ENCODE measurements around the gene GAK. TPM values are rescaled to one million over a fixed set of nuclear protein-coding genes. Genes with fewer than 3 reads are reported as not detected.
"Not testable (repeated sequence)": the region's sequence is repeated elsewhere in the genome, so short reads cannot be mapped to it uniquely, and the experiment has no call there.

Gene GAK
- total RNA-seq: 10 to 100 TPM; 82.9 to 88.0 TPM

DNA sequence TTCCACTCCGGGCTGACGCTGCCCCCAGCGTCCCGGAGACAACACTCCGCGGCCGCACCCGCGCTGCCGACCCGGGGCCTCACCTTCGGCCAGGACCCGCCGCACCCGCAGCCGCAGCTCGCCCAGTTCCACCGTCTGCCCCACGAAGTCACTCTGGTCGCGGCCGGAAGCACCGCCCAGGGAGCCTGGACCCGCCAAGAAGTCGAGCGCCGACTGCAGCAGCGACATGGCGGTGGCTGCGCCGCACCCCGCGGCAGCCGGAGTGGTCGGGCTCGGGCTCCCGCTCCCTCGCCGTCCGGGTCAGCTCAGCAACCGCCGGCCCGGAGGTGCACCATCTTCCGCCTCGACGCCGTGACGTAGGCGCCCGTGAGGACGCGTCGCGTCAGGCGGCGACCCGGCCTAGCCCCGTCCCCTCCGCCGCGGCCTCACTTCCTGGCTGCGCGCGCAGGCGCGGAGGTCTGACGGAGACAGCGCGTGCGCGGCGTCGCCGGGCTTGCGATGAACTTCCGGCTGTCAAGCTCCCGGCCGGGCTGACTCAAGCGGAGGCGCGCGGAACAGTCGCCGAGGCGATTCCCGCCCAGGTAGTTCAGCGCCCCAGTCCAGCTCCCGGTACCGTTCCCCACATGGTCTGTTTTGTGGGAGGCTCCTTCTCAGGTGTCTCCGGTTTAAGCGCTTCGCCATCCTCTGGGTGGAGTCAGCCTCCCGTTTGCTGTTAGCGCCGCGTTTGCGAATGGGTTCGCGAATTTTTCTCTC, at the start of gene GAK, which contains the start of gene TMEM175:
TSS of gene GAK (minus strand) at position 357 of the 753 bp plus-strand sequence. CDS start at position 228, 129 bp downstream.
TSS of gene TMEM175 (plus strand) at position 501 of the 753 bp plus-strand sequence. CDS start 15,280 bp downstream, outside the sequence.
- CTCF ChIA-PET: interaction anchor here (0.6 to 2.7 kb wide), 7 partner anchors 9 to 908 kb away, joined by 3 to 8 read pairs (median 4); no protein-coding TSS in a partner anchor
- H3K4me3 Mint-ChIP-seq: peak within 1 kb of the TSS; percentile 87
- H3K4me1 Mint-ChIP-seq: peaks cover 29% of the 10 kb centered on the region

DNA sequence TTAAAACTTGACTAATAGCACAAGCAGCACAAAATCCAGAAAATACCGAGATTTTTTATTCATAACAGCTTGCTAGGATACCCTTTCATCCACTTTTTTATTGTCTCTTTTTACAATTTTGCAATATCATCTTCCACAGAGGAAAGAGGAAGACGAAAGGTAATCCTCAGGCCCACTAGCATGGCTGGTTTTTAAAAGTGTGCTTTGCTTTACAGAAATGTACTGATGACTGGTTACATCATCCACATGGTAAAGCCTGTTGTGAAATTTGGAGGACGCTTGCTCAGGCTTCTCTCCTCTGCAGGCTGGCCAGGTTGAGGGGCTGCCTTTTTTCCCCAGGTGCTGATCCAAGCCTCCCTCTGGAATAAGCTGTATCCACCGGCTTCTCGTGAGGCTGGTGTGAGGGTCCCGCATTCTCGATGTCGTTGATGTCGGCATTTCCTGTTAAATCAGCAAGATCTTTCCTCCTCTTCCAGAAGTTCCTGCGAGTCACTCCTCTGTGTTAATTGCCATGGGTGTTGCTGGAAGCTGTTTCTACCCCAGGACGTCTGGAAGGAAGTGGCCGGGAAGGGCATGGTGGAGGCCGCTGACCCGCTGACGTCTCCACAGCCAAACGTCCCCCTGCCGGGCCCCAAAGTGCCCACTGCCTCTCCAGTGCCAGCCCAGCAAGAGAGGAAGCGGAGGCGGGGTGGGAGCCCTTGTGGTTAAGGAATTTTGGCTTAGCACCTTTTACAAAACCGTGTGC, 47.0 kb upstream of the GAK start:
- no peak overlapping the region for H3K4me3 Mint-ChIP-seq
- intact Hi-C loops (cut with DNase I, micrococcal nuclease): no loop called here
- no peaks in the 10 kb centered on the region for H3K9me3 Mint-ChIP-seq (ENCODE audit: low read depth)
- H3K4me1 Mint-ChIP-seq: no peaks in the 10 kb centered on the region
- no peaks in the 10 kb centered on the region for H3K36me3 Mint-ChIP-seq (ENCODE audit: low read depth)
- no peak overlapping the region for H3K27ac Mint-ChIP-seq
- CTCF ChIA-PET: no interaction called here
- no peaks in the 10 kb centered on the region for H3K27me3 Mint-ChIP-seq
- no peak for ATAC-seq
- POLR2A ChIA-PET: no interaction called here
- DNase-seq: no peak

More for the DNA sequence above, at the start of gene GAK, which contains the start of gene TMEM175:
- peak; percentile 98 for DNase-seq
- no peaks in the 10 kb centered on the region for H3K9me3 Mint-ChIP-seq (ENCODE audit: low read depth)
- H3K27me3 Mint-ChIP-seq: no peaks in the 10 kb centered on the region
- H3K36me3 Mint-ChIP-seq (ENCODE audit: low read depth): no peaks in the 10 kb centered on the region
- peak within 1 kb of the TSS; percentile 89 for H3K27ac Mint-ChIP-seq
- POLR2A ChIA-PET: interaction anchor here (0.5 to 1.7 kb wide), 5 partner anchors 41 to 989 kb away, joined by 3 to 5 read pairs (median 4); partner anchors contain the start of gene DGKQ
- ATAC-seq: peak; percentile 95
- intact Hi-C loops (cut with DNase I, micrococcal nuclease): loop anchor here (1.0 to 5.0 kb wide), 16 partner anchors 41 to 939 kb away; partner anchors contain the start of genes ATP5ME (in 1 of the 2), CTBP1 (in 1 of the 2), DGKQ (in 1 of the 2) and IDUA (in 1 of the 2)

DNA sequence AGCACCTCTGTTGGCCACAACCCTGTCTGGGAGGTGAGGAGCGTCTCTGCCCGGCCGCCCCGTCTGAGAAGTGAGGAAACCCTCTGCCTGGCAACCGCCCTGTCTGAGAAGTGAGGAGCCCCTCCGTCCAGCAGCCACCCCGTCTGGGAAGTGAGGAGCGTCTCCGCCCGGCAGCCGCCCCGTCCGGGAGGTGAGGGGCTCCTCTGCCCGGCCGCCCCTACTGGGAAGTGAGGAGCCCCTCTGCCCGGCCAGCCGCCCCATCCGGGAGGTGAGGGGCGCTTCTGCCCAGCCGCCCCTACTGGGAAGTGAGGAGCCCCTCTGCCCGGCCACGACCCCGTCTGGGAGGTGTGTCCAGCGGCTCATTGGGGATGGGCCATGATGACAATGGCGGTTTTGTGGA, 43.9 kb upstream of the GAK start:
- ATAC-seq; H3K4me1 Mint-ChIP-seq; H3K4me3 Mint-ChIP-seq; H3K27me3 Mint-ChIP-seq; intact Hi-C loops (cut with DNase I, micrococcal nuclease); DNase-seq; POLR2A ChIA-PET; H3K27ac Mint-ChIP-seq; CTCF ChIA-PET; H3K9me3 Mint-ChIP-seq (ENCODE audit: low read depth); H3K36me3 Mint-ChIP-seq (ENCODE audit: low read depth): not testable (repeated sequence)

DNA sequence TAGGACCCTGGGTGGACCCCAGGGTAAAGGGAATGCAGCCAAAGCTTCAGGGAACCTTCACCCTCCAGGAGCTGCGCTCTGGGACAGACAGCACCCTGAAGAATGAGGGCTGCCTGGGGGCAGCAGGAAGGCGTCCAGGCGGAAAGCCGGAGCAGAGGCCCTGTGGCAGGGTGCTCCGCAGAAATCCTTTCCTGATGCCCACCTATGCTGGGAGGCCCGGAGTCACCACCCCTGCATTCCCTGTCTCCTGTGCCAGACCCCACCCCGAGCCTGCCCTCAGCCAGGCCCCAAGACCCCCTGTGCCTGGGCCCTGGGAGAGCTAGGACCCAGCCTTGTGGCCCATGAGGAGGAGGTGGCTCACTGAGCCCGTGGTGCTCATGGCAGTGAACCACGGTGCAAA, 42.6 kb upstream of the GAK start:
- DNase-seq (no peak), ATAC-seq (no peak)
- Mint-ChIP-seq H3K36me3 (ENCODE audit: low read depth) (no peaks in the 10 kb centered on the region), H3K27ac (no peak overlapping the region), H3K4me3 (no peak overlapping the region), H3K27me3 (no peaks in the 10 kb centered on the region), H3K4me1 (peaks cover 6% of the 10 kb centered on the region), H3K9me3 (ENCODE audit: low read depth) (no peaks in the 10 kb centered on the region)
- POLR2A ChIA-PET: no interaction called here
- CTCF ChIA-PET: interaction anchor here (0.5 kb wide), 1 partner anchor 79 kb away, joined by 3 read pairs; no protein-coding TSS in a partner anchor
- intact Hi-C loops (cut with DNase I, micrococcal nuclease): no loop called here

DNA sequence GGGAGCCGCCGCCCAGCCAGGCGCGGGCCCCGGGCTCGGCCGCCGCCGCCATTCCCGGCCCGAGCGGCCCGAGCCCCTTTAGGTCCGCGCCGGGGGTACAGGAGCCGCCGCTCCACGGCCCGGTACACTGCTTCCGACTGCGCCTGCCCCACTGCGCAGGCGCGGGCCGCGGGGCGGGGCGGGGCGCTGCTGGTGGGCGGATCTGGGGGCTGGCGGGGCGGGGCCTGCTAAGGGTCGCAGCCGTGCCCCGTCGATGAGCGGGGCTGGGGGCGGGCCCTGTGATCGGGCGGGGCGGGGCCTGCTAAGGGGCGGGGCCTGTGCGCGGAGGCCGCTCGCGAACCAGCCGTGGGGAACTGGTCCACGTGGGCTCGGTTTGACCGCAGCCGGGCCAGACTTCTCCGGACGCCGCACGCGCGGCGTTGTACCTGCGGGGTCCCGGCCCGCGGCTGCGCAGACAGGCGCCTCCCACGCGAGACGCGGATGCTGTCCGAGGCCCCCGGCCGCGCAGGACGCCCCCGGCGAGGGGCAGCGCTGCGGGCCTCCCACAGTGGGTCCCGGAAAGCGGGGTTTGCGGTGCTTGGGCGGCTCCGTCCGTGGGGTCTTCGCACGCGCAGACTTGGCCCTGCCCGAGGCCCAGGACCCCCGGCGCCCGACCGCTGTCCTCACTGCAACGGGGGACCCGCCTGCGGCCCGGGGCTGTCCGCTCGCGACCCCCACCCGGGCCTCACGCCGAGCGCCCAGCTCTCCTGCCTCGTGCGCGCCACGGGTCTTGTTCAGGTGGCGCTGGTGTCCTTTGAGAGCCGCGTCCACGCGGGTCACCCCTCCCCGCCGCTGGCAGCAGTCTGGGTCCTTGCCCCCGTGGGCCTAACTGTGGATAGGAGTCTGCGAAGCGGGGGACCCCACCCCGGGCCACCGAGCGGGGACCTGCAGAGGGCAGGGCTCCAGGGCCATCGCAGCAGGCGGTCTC, 41.6 kb upstream of the GAK start, which contains the start of gene DGKQ:
TSS of gene DGKQ (minus strand) at position 139 of the 967 bp plus-strand sequence. CDS start at position 52, 87 bp downstream.
- Mint-ChIP-seq H3K36me3 (ENCODE audit: low read depth) (no peaks in the 10 kb centered on the region), H3K4me3 (peak within 1 kb of the TSS; percentile 58), H3K9me3 (ENCODE audit: low read depth) (no peaks in the 10 kb centered on the region), H3K27ac (no peak within 1 kb of the TSS), H3K27me3 (no peaks in the 10 kb centered on the region), H3K4me1 (peaks cover 6% of the 10 kb centered on the region)
- intact Hi-C loops (cut with DNase I, micrococcal nuclease): loop anchor here (1.0 kb wide), 11 partner anchors 12 to 606 kb away; partner anchors contain the start of genes FGFRL1 (in 1 of the 2), GAK (in 1 of the 2), PCGF3 (in 1 of the 2) and TMEM175 (in 1 of the 2)
- ChIA-PET POLR2A (interaction anchor here (1.6 kb wide), 1 partner anchor 41 kb away, joined by 5 read pairs; the partner anchor contains the start of genes GAK and TMEM175), CTCF (no interaction called here)
- ATAC-seq: peak; percentile 96
- DNase-seq: peak; percentile 93

DNA sequence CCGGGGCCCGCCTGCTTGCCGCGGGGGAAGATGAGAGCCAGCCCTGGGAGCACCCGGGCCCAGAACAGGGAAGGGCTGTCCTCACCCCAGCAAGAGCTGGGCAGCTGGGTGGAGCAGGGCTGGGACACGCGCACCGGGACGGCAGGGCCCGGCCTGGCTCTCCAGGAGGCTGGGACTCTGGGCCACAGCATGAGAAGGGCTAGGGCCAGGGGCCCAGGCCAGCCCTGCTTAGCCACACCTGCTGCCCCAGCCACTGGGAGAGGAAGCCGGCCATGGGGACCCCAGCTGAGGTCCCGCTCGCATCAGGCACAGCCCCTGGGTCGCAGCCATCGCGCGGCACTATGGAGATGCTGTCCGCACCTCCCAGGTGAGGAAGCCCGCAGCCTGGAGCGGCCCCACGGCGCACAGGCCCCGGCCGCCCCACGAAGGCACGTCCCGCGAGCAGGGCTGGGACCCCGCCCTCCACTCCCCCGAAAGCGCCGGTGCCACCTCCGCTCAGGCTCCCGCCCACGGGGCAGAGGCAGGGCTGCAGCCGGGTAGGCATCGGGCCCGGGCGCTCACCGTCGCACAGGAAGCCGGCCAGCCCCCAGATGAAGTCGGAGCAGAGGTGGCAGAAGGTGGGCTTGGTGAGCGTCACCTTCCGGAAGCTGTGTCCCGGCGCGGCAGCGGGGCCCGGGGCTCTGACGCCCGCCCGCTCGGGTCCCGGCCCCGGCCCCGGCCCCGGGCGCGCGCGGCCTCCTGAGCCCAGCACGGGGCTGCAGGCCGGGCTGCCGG, 40.7 kb upstream of the GAK start:
- DNase-seq (peak; percentile 69), ATAC-seq (peak; percentile 48)
- intact Hi-C loops (cut with DNase I, micrococcal nuclease): loop anchor here (1.0 kb wide), 11 partner anchors 12 to 606 kb away; partner anchors contain the start of genes FGFRL1 (in 1 of the 2), GAK (in 1 of the 2), PCGF3 (in 1 of the 2) and TMEM175 (in 1 of the 2)
- Mint-ChIP-seq H3K27me3 (no peaks in the 10 kb centered on the region), H3K4me1 (peaks cover 6% of the 10 kb centered on the region), H3K36me3 (ENCODE audit: low read depth) (no peaks in the 10 kb centered on the region), H3K9me3 (ENCODE audit: low read depth) (no peaks in the 10 kb centered on the region), H3K4me3 (peak overlapping the region; percentile 58), H3K27ac (no peak overlapping the region)
- ChIA-PET CTCF (interaction anchor here (0.8 kb wide), 1 partner anchor 52 kb away, joined by 3 read pairs; no protein-coding TSS in a partner anchor), POLR2A (interaction anchor here (1.6 kb wide), 1 partner anchor 40 kb away, joined by 5 read pairs; the partner anchor contains the start of genes GAK and TMEM175)

GRCh38 chr4:971666-972500, 39.8 kb upstream of the GAK start:
- intact Hi-C loops (cut with DNase I, micrococcal nuclease): no loop called here
- Mint-ChIP-seq H3K36me3 (ENCODE audit: low read depth) (no peaks in the 10 kb centered on the region), H3K4me3 (peak overlapping the region; percentile 58), H3K9me3 (ENCODE audit: low read depth) (no peaks in the 10 kb centered on the region), H3K4me1 (peaks cover 6% of the 10 kb centered on the region), H3K27ac (no peak overlapping the region), H3K27me3 (no peaks in the 10 kb centered on the region)
- ChIA-PET POLR2A (interaction anchor here (1.6 kb wide), 1 partner anchor 39 kb away, joined by 5 read pairs; the partner anchor contains the start of genes GAK and TMEM175), CTCF (interaction anchor here (0.8 to 1.2 kb wide), 2 partner anchors 9 to 51 kb away, joined by 3 read pairs; no protein-coding TSS in a partner anchor)
- DNase-seq (no peak), ATAC-seq (no peak)

DNA sequence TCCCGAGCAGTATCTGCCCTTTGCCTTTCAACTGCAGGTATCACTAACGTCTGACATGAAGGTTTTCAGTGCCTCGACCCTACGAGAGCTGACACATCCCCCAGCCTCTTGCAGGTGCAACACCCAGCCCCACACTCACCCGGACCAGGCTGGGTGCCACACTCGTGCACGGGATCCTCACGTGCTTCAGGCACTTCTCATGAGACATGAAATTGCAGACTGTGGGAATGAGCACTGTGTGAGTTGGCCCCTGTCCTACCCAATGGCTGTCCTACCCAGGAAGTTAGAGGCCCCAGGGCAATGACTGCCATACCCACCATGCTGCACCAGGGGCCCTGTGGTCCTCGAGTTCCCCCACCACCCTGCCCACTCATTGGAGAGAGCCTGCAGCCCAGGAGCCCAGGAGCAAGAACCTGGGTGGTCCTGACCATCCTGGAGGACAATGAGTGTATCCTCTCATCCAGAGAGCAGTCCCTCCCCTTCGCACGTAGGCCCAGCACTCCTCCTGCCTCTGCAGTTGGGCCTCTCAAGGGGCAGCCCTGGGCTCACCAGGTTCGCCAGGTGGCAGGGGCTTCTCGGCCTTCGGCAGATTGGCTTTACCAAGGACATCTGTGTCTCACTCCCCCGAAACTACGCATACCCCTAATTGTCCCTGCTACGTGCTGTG, 38.9 kb upstream of the GAK start:
- H3K36me3 Mint-ChIP-seq (ENCODE audit: low read depth): peaks cover under 1% of the 10 kb centered on the region
- no peaks in the 10 kb centered on the region for H3K27me3 Mint-ChIP-seq
- intact Hi-C loops (cut with DNase I, micrococcal nuclease): no loop called here
- DNase-seq: no peak
- no peaks in the 10 kb centered on the region for H3K9me3 Mint-ChIP-seq (ENCODE audit: low read depth)
- H3K27ac Mint-ChIP-seq: no peak overlapping the region
- CTCF ChIA-PET: interaction anchor here (1.2 kb wide), 1 partner anchor 8 kb away, joined by 3 read pairs; no protein-coding TSS in a partner anchor
- H3K4me3 Mint-ChIP-seq: no peak overlapping the region
- POLR2A ChIA-PET: no interaction called here
- no peak for ATAC-seq
- H3K4me1 Mint-ChIP-seq: peaks cover 6% of the 10 kb centered on the region

All from activated CD4-positive, alpha-beta T cell treated with anti-CD3 and anti-CD28 coated beads for 36 hours (primary cell).